ENCODE data around the gene TRMT2B. TPM values are rescaled to one million over a fixed set of nuclear protein-coding genes. Genes with fewer than 3 reads are reported as not detected.

TRMT2B gene
- total RNA-seq, 4 donors from 2014 or later, result 19.0 to 31.0 (median 27.4) TPM

- Histone ChIP-seq H3K36me3 (no peaks in the 10 kb centered on the region), H3K9me3 (no peaks in the 10 kb centered on the region), H3K27ac (no peak overlapping the region), H3K4me1 (no peaks in the 10 kb centered on the region), H3K27me3 (no peaks in the 10 kb centered on the region), H3K4me3 (peak overlapping the region in 1 of 4 donors; percentile 45)
- no peak for DNase-seq
- no peak for TF ChIP-seq CTCF (IDR thresholded peaks at IDR 0.05)
- no peak for TF ChIP-seq POLR2A (IDR thresholded peaks at IDR 0.05)
Measured at GRCh38 chrX:101080326-101081124, 28.6 kb upstream of the TRMT2B start.

GRCh38 chrX:101079736-101080270 is 27.9 kb upstream of the TRMT2B start:
- TF ChIP-seq POLR2A (IDR thresholded peaks at IDR 0.05) (no peak), CTCF (IDR thresholded peaks at IDR 0.05) (no peak)
- Histone ChIP-seq H3K4me3 (peak overlapping the region in 1 of 4 donors; percentile 45), H3K36me3 (no peaks in the 10 kb centered on the region), H3K27ac (no peak overlapping the region), H3K9me3 (no peaks in the 10 kb centered on the region), H3K27me3 (no peaks in the 10 kb centered on the region), H3K4me1 (no peaks in the 10 kb centered on the region)
- no peak for DNase-seq

GRCh38 chrX:101078716-101079598 is 27.0 kb upstream of the TRMT2B start, which contains the start of gene TMEM35A:
TSS of gene TMEM35A (plus strand) at chrX:101078879. CDS start at chrX:101079003, 124 bp downstream.
- no peaks in the 10 kb centered on the region for H3K4me1 ChIP-seq
- H3K4me3 ChIP-seq, result peak within 1 kb of the TSS in 3 of 4 donors; percentile 6 to 45 (median 25)
- TF ChIP-seq CTCF (IDR thresholded peaks at IDR 0.05) (no peak), POLR2A (IDR thresholded peaks at IDR 0.05) (no peak)
- no peak for DNase-seq
- no peak within 1 kb of the TSS for H3K27ac ChIP-seq
- no peaks in the 10 kb centered on the region for H3K36me3 ChIP-seq
- H3K27me3 ChIP-seq, result no peaks in the 10 kb centered on the region
- H3K9me3 ChIP-seq, result no peaks in the 10 kb centered on the region

- Histone ChIP-seq H3K27ac (no peak overlapping the region), H3K4me1 (no peaks in the 10 kb centered on the region), H3K27me3 (no peaks in the 10 kb centered on the region), H3K4me3 (no peak overlapping the region), H3K9me3 (no peaks in the 10 kb centered on the region), H3K36me3 (no peaks in the 10 kb centered on the region)
- no peak for DNase-seq
- TF ChIP-seq POLR2A (IDR thresholded peaks at IDR 0.05) (no peak), CTCF (IDR thresholded peaks at IDR 0.05) (no peak)
Measured at GRCh38 chrX:101071582-101071981, 19.7 kb upstream of the TRMT2B start.

GRCh38 chrX:101062176-101062575 is 10.3 kb upstream of the TRMT2B start:
- H3K36me3 ChIP-seq, result no peaks in the 10 kb centered on the region
- no peaks in the 10 kb centered on the region for H3K9me3 ChIP-seq
- no peak for DNase-seq
- TF ChIP-seq POLR2A (IDR thresholded peaks at IDR 0.05) (no peak), CTCF (IDR thresholded peaks at IDR 0.05) (no peak)
- H3K4me1 ChIP-seq, result no peaks in the 10 kb centered on the region
- H3K27me3 ChIP-seq, result no peaks in the 10 kb centered on the region
- no peak overlapping the region for H3K27ac ChIP-seq
- H3K4me3 ChIP-seq, result no peak overlapping the region
